GM19238 (cell line): ENCODE measurements around the gene TIAL1.
"Not testable (repeated sequence)": the region's sequence is repeated elsewhere in the genome, so short reads cannot be mapped to it uniquely, and the experiment has no call there.

Experiments
- DNase-seq: peaks from one replicate; pipeline ENCODE4 v3.0.0; 2011; ENCODE audit warnings: low spot score; ENCODE audit not compliant: insufficient read length

Gene TIAL1

DNA sequence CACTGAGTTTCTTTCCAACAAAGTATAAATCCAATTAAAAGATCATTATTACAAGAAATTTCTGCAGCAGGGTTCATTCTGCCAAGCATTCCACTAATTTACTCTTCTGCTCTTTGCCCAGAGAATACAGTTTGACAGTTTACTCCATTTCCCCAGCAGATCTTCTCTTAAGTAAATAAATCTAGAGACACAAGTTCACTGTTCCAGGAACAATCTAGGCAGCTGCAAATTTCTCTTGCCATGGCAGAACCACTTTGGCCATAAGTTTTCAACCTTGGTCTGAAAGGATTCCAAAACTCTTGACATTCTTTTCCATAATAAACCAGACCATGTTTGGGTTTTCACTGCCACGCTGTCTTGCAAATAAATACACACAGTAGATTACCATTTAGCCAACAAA, 65.7 kb downstream of the TIAL1 start:
- no peak for DNase-seq

GRCh38 chr10:119528663-119529237, 68.0 kb downstream of the TIAL1 start:
- DNase-seq, result not testable (repeated sequence)

- no peak for DNase-seq
These were observed 69.9 kb downstream of the TIAL1 start for GRCh38 chr10:119526621-119527592.

- no peak for DNase-seq
These were observed 70.6 kb downstream of the TIAL1 start for GRCh38 chr10:119526149-119526548.

GRCh38 chr10:119525116-119525515, 71.6 kb downstream of the TIAL1 start:
- DNase-seq, result no peak

- no peak for DNase-seq
These were observed 72.1 kb downstream of the TIAL1 start for GRCh38 chr10:119524720-119525070.

DNA sequence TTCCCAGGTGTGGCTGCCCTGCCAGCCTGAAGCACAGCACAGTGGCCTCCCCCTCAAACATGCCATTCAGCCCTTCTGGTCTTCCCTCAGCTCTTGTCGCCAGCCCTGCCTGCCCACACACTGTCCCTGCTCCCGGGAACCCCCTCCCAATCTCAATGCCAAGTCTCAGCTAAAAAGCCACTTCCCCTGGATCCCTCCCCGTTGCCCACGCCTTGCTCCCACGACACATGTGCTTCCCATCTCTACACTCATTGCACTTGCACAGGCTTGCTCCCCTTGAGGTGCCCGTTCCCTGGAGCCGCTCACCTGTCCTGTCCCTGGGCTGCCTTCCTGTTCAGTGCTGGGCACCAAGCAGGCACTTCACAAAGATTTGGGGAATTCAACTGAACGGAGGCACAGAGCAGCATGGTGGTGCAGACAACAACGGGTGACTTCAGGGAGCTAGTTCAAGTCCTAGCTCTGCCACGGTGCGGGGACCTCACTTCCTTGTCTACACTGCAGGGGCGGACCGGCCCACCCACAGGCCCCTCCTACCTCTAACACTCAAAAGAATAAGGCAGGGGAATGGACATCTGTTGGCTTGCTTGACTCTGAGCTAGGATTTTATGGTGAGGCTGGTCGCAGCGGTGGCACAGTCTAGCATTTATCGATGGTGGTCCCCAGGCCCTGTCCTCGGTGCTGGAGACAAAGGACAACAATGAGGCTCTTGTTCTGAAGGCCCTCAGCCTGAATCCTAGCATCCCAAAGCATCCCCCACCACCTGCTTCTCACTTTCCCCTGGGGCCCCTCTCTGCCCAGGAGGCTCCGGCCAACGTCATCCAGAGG, 72.7 kb downstream of the TIAL1 start:
- DNase-seq, result no peak
